SU-DHL-6 (cell line): ENCODE data around the gene ACBD4.
"Not testable (repeated sequence)": the region's sequence is repeated elsewhere in the genome, so short reads cannot be mapped to it uniquely, and the experiment has no call there.

Experiments
- EZH2phosphoT487 ChIP-seq: fragments of 200-600 bp; sonication (generic), shearing (Covaris generic); conservative IDR thresholded peaks from 2 replicates; pipeline ENCODE4 v1.6.1; 2018; ENCODE audit warnings: mild to moderate bottlenecking, antibody characterized with exemption, low read length, moderate library complexity, mixed read lengths
- TF ChIP-seq, protein P1 (sequence below): fragments of 200-600 bp; sonication (generic); IDR thresholded peaks from one replicate; pipeline ENCODE4 v1.5.1; 2017; ENCODE audit warnings: antibody characterized with exemption, mild to moderate bottlenecking, low read length, moderate library complexity; ENCODE audit not compliant: insufficient read depth, poor library complexity, severe bottlenecking

DNA sequence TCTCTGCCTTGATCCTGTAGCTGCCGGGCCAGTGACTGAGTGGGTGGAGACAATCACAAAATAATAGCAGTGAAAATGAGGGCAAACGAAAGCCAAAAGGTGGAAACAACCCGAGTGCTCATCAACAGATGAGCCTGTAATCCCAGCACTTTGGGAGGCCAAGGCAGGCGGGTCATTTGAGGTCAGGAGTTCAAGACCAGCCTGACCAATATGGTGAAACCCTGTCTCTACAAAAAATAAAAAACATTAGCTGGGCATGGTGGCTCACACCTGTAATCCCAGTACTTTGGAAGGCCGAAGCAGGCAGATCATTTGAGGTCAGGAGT lies 10.7 kb upstream of the ACBD4 start:
- TF ChIP-seq, protein P1, sequence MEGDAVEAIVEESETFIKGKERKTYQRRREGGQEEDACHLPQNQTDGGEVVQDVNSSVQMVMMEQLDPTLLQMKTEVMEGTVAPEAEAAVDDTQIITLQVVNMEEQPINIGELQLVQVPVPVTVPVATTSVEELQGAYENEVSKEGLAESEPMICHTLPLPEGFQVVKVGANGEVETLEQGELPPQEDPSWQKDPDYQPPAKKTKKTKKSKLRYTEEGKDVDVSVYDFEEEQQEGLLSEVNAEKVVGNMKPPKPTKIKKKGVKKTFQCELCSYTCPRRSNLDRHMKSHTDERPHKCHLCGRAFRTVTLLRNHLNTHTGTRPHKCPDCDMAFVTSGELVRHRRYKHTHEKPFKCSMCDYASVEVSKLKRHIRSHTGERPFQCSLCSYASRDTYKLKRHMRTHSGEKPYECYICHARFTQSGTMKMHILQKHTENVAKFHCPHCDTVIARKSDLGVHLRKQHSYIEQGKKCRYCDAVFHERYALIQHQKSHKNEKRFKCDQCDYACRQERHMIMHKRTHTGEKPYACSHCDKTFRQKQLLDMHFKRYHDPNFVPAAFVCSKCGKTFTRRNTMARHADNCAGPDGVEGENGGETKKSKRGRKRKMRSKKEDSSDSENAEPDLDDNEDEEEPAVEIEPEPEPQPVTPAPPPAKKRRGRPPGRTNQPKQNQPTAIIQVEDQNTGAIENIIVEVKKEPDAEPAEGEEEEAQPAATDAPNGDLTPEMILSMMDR: not testable (repeated sequence)
- TF ChIP-seq EZH2phosphoT487: not testable (repeated sequence)
